Trophoblast cell (in vitro differentiated cells and primary cell): ENCODE results near the gene WASF3.
A peak's percentile ranks its signal among the peaks of the same experiment; 100 is the strongest.

Experiments used
- DNase-seq, 2 donors: peaks; one replicate each; pipeline ENCODE4 v3.0.0-alpha.2; 2016
- H2AFZ ChIP-seq: 2 replicates; pipeline ENCODE4 v1.6.1; 2013; ENCODE audit warnings: low read length, moderate library complexity, mild to moderate bottlenecking; ENCODE audit not compliant: insufficient read depth, poor library complexity
- H2AK5ac ChIP-seq: 2 replicates; pipeline ENCODE4 v1.6.1; 2013; ENCODE audit warnings: mild to moderate bottlenecking, low read length
- H2BK120ac ChIP-seq: 2 replicates; pipeline ENCODE4 v1.6.1; 2013; ENCODE audit warnings: low read length, mild to moderate bottlenecking, moderate library complexity; ENCODE audit not compliant: insufficient read depth, poor library complexity
- H2BK12ac ChIP-seq: 2 replicates; pipeline ENCODE4 v1.6.1; 2013; ENCODE audit warnings: mild to moderate bottlenecking, low read length, moderate library complexity
- H2BK5ac ChIP-seq: 2 replicates; pipeline ENCODE4 v1.6.1; 2013; ENCODE audit warnings: low read length, low read depth, moderate library complexity, mild to moderate bottlenecking; ENCODE audit not compliant: poor library complexity
- H3K14ac ChIP-seq: 2 replicates; pipeline ENCODE4 v1.6.1; 2013; ENCODE audit warnings: mild to moderate bottlenecking, low read length
- H3K18ac ChIP-seq: 2 replicates; pipeline ENCODE4 v1.6.1; 2013; ENCODE audit warnings: mild to moderate bottlenecking, low read length
- H3K23ac ChIP-seq: 2 replicates; pipeline ENCODE4 v1.6.1; 2013; ENCODE audit warnings: low read length
- H3K27ac ChIP-seq: 2 replicates; pipeline ENCODE4 v1.5.1; 2013; ENCODE audit warnings: low read depth, mild to moderate bottlenecking, inconsistent platforms, low read length, moderate library complexity
- H3K27me3 ChIP-seq: 2 replicates; pipeline ENCODE4 v1.6.1; 2013; ENCODE audit warnings: inconsistent platforms, mild to moderate bottlenecking, low read length, moderate library complexity; ENCODE audit not compliant: insufficient read depth
- H3K36me3 ChIP-seq, 2 experiments: 1 replicate in 1 of 2; 2 replicates in 1 of 2; pipeline ENCODE4 v1.6.1; 2013; ENCODE audit warnings: low read length in 2 of 2, mild to moderate bottlenecking in 2 of 2, moderate library complexity in 1 of 2; ENCODE audit not compliant: insufficient read depth in 2 of 2, control insufficient read depth in 1 of 2
- H3K4ac ChIP-seq: 2 replicates; pipeline ENCODE4 v1.6.1; 2013; ENCODE audit warnings: low read depth, mild to moderate bottlenecking, low read length, moderate library complexity
- H3K4me1 ChIP-seq, 2 experiments: 1 replicate in 1 of 2; 2 replicates in 1 of 2; pipeline ENCODE4 v1.6.1; 2013; ENCODE audit warnings: low read length in 2 of 2, mild to moderate bottlenecking in 2 of 2, moderate library complexity in 1 of 2; ENCODE audit not compliant: insufficient read depth in 2 of 2, control insufficient read depth in 1 of 2
- H3K4me2 ChIP-seq: 2 replicates; pipeline ENCODE4 v1.6.1; 2013; ENCODE audit warnings: inconsistent platforms, mild to moderate bottlenecking, low read length, moderate library complexity
- H3K4me3 ChIP-seq: 2 replicates; pipeline ENCODE4 v1.5.1; 2013; ENCODE audit warnings: mild to moderate bottlenecking, low read depth, low read length, inconsistent platforms
- H3K79me1 ChIP-seq: one replicate; pipeline ENCODE4 v1.6.1; 2013; ENCODE audit warnings: low read length
- H3K79me2 ChIP-seq: 2 replicates; pipeline ENCODE4 v1.6.1; 2013; ENCODE audit warnings: low read length, mild to moderate bottlenecking; ENCODE audit not compliant: control insufficient read depth, insufficient read depth, poor library complexity
- H3K9ac ChIP-seq: 2 replicates; pipeline ENCODE4 v1.6.1; 2013; ENCODE audit warnings: mild to moderate bottlenecking, low read length
- H3K9me3 ChIP-seq: 2 replicates; pipeline ENCODE4 v1.6.1; 2013; ENCODE audit warnings: low read depth, mild to moderate bottlenecking, control low read depth, inconsistent platforms, low read length; ENCODE audit not compliant: insufficient read depth
- H4K12ac ChIP-seq: 2 replicates; pipeline ENCODE4 v1.6.1; 2013; ENCODE audit warnings: low read depth, mild to moderate bottlenecking, low read length, moderate library complexity
- H4K8ac ChIP-seq: 2 replicates; pipeline ENCODE4 v1.6.1; 2013; ENCODE audit warnings: low read depth, mild to moderate bottlenecking, low read length, moderate library complexity
- H4K91ac ChIP-seq: one replicate; pipeline ENCODE4 v1.6.1; 2013; ENCODE audit warnings: low read depth, mild to moderate bottlenecking, low read length, moderate library complexity
- WGBS: extraction: QIAGEN DNeasy Blood & Tissue Kit; methylation state at CpG from one replicate; pipeline ENCODE4 v1.1.7; 2013; ENCODE audit warnings: missing lambda C conversion rate; ENCODE audit not compliant: insufficient read length, insufficient coverage; ENCODE audit errors: extremely low coverage; 5-methylcytosine and 5-hydroxymethylcytosine counted together

The WASF3 gene

GRCh38 chr13:26677156-26677555, 119.7 kb downstream of the WASF3 start:
- H2AFZ ChIP-seq, result no peak overlapping the region
- no peaks in the 10 kb centered on the region for H3K79me1 ChIP-seq
- H3K36me3 ChIP-seq, result no peaks in the 10 kb centered on the region
- H3K23ac ChIP-seq, result no peak overlapping the region
- H3K18ac ChIP-seq, result no peak overlapping the region
- DNase-seq, result no peak
- no peak overlapping the region for H4K8ac ChIP-seq
- no peak overlapping the region for H3K14ac ChIP-seq
- H3K4ac ChIP-seq, result no peak overlapping the region
- H4K91ac ChIP-seq, result no peak overlapping the region
- H3K4me3 ChIP-seq, result no peak overlapping the region
- H3K4me2 ChIP-seq, result no peak overlapping the region
- H2AK5ac ChIP-seq, result no peak overlapping the region
- WGBS, result no CpG with 5 or more reads among the region's 4 CpGs
- H2BK5ac ChIP-seq, result no peak overlapping the region
- H2BK120ac ChIP-seq, result no peak overlapping the region
- no peaks in the 10 kb centered on the region for H3K9me3 ChIP-seq
- H3K4me1 ChIP-seq, result peaks cover 4 to 6% of the 10 kb centered on the region in 2 experiments
- H2BK12ac ChIP-seq, result no peak overlapping the region
- H4K12ac ChIP-seq, result no peak overlapping the region
- no peaks in the 10 kb centered on the region for H3K27me3 ChIP-seq
- H3K27ac ChIP-seq, result no peak overlapping the region
- H3K79me2 ChIP-seq, result no peaks in the 10 kb centered on the region
- H3K9ac ChIP-seq, result no peak overlapping the region

GRCh38 chr13:26678330-26678729, 120.8 kb downstream of the WASF3 start:
- H3K23ac ChIP-seq, result no peak overlapping the region
- H4K8ac ChIP-seq, result no peak overlapping the region
- no peak overlapping the region for H3K4me2 ChIP-seq
- no CpG with 5 or more reads among the region's 5 CpGs for WGBS
- no peak overlapping the region for H3K9ac ChIP-seq
- H4K91ac ChIP-seq, result no peak overlapping the region
- no peak overlapping the region for H3K18ac ChIP-seq
- no peak for DNase-seq
- no peaks in the 10 kb centered on the region for H3K9me3 ChIP-seq
- H4K12ac ChIP-seq, result no peak overlapping the region
- no peak overlapping the region for H3K14ac ChIP-seq
- no peak overlapping the region for H2BK120ac ChIP-seq
- H3K79me1 ChIP-seq, result no peaks in the 10 kb centered on the region
- H3K27me3 ChIP-seq, result no peaks in the 10 kb centered on the region
- H2AK5ac ChIP-seq, result no peak overlapping the region
- no peak overlapping the region for H2AFZ ChIP-seq
- H3K79me2 ChIP-seq, result no peaks in the 10 kb centered on the region
- H2BK12ac ChIP-seq, result no peak overlapping the region
- H3K4ac ChIP-seq, result no peak overlapping the region
- H3K4me3 ChIP-seq, result no peak overlapping the region
- no peak overlapping the region for H2BK5ac ChIP-seq
- H3K36me3 ChIP-seq, result no peaks in the 10 kb centered on the region
- H3K4me1 ChIP-seq, result peaks cover 4 to 6% of the 10 kb centered on the region in 2 experiments
- no peak overlapping the region for H3K27ac ChIP-seq

GRCh38 chr13:26678796-26679195, 121.3 kb downstream of the WASF3 start:
- H2BK120ac ChIP-seq, result no peak overlapping the region
- no CpG with 5 or more reads among the region's 17 CpGs for WGBS
- H4K8ac ChIP-seq, result peak overlapping the region; percentile 13
- no peak overlapping the region for H3K9ac ChIP-seq
- no peak overlapping the region for H3K23ac ChIP-seq
- H3K9me3 ChIP-seq, result no peaks in the 10 kb centered on the region
- peaks cover 4 to 6% of the 10 kb centered on the region in 2 experiments for H3K4me1 ChIP-seq
- no peak for DNase-seq
- H4K12ac ChIP-seq, result no peak overlapping the region
- H3K4ac ChIP-seq, result no peak overlapping the region
- no peak overlapping the region for H4K91ac ChIP-seq
- H3K4me3 ChIP-seq, result no peak overlapping the region
- H3K27me3 ChIP-seq, result no peaks in the 10 kb centered on the region
- H3K27ac ChIP-seq, result no peak overlapping the region
- H2BK12ac ChIP-seq, result no peak overlapping the region
- no peak overlapping the region for H3K14ac ChIP-seq
- H3K36me3 ChIP-seq, result no peaks in the 10 kb centered on the region
- H3K18ac ChIP-seq, result no peak overlapping the region
- H2AK5ac ChIP-seq, result no peak overlapping the region
- no peak overlapping the region for H2AFZ ChIP-seq
- no peaks in the 10 kb centered on the region for H3K79me1 ChIP-seq
- H2BK5ac ChIP-seq, result no peak overlapping the region
- H3K79me2 ChIP-seq, result no peaks in the 10 kb centered on the region
- H3K4me2 ChIP-seq, result no peak overlapping the region

- no peak for DNase-seq
- Histone ChIP-seq H3K4me2 (no peak overlapping the region), H3K36me3 (no peaks in the 10 kb centered on the region), H2BK120ac (no peak overlapping the region), H2BK12ac (no peak overlapping the region), H3K79me2 (no peaks in the 10 kb centered on the region), H2AK5ac (no peak overlapping the region), H4K12ac (no peak overlapping the region), H4K8ac (no peak overlapping the region), H3K27me3 (no peaks in the 10 kb centered on the region), H3K4me3 (no peak overlapping the region), H3K4me1 (peaks cover 4 to 6% of the 10 kb centered on the region in 2 experiments), H3K23ac (no peak overlapping the region), H2AFZ (peak overlapping the region; percentile 8), H3K18ac (no peak overlapping the region), H2BK5ac (no peak overlapping the region), H3K27ac (no peak overlapping the region), H4K91ac (no peak overlapping the region), H3K9me3 (no peaks in the 10 kb centered on the region), H3K9ac (no peak overlapping the region), H3K14ac (no peak overlapping the region), H3K4ac (no peak overlapping the region), H3K79me1 (no peaks in the 10 kb centered on the region)
- no CpG with 5 or more reads among the region's 5 CpGs for WGBS
Measured at GRCh38 chr13:26679411-26680122, 122.1 kb downstream of the WASF3 start.
